ENCODE results near the gene RBM8A. TPM values are rescaled to one million over a fixed set of nuclear protein-coding genes. Genes with fewer than 3 reads are reported as not detected.

The RBM8A gene
- total and polyA plus RNA-seq, 3 donors from 2014 or later = 123 to 174 (median 158) TPM

DNA sequence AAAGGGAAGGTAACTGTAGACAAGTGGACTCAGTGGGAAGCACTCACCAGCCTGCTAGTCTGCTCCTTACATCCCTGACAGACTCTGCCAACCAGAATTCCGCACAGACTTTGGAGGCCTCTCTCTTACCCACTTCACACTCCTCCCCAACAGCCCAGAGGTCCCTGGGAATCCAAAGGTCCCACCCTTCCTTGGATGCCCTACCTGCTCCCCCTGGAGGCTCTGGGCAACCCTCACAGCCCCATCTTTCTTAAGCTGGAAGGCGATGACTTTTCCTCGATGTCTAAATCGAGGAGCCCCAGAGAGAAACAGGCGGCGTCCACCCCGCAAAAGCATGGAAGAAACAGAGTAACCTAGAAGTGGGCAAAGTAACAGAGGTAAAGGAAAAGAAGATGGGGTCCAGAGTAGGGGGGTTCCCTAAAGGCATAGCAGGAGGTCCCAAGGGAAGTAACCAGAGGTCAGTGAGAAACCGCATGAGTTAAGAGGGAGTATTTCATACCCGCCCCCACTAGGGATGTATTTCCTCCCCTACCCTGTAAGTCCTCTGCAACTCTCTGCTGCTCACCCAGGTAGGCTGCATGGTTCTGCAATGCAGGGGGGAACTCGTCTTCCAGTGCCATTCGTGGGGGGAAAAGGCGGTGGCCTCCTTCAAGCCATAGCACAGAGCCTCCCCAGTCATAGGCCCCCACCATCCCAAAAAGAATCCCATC, 25.8 kb downstream of the RBM8A start:
- H3K4me3 ChIP-seq = no peak overlapping the region
- H3K27me3 ChIP-seq = no peaks in the 10 kb centered on the region
- no peaks in the 10 kb centered on the region for H3K36me3 ChIP-seq (ENCODE audit: low read depth, missing control alignments)
- 84 to 86% methylated on average over 12 of the region's 12 CpGs for WGBS, 2 donors
- no peak overlapping the region for H3K27ac ChIP-seq
- H3K4me1 ChIP-seq = no peaks in the 10 kb centered on the region
- intact Hi-C loops (cut with DNase I; ENCODE audit: low total_unique reads) = no loop called here
- no peaks in the 10 kb centered on the region for H3K9me3 ChIP-seq
- no peak for DNase-seq
- TF ChIP-seq, protein P1, sequence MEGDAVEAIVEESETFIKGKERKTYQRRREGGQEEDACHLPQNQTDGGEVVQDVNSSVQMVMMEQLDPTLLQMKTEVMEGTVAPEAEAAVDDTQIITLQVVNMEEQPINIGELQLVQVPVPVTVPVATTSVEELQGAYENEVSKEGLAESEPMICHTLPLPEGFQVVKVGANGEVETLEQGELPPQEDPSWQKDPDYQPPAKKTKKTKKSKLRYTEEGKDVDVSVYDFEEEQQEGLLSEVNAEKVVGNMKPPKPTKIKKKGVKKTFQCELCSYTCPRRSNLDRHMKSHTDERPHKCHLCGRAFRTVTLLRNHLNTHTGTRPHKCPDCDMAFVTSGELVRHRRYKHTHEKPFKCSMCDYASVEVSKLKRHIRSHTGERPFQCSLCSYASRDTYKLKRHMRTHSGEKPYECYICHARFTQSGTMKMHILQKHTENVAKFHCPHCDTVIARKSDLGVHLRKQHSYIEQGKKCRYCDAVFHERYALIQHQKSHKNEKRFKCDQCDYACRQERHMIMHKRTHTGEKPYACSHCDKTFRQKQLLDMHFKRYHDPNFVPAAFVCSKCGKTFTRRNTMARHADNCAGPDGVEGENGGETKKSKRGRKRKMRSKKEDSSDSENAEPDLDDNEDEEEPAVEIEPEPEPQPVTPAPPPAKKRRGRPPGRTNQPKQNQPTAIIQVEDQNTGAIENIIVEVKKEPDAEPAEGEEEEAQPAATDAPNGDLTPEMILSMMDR (IDR thresholded peaks at IDR 0.05) = no peak
- TF ChIP-seq POLR2A (IDR thresholded peaks at IDR 0.05) = no peak

DNA sequence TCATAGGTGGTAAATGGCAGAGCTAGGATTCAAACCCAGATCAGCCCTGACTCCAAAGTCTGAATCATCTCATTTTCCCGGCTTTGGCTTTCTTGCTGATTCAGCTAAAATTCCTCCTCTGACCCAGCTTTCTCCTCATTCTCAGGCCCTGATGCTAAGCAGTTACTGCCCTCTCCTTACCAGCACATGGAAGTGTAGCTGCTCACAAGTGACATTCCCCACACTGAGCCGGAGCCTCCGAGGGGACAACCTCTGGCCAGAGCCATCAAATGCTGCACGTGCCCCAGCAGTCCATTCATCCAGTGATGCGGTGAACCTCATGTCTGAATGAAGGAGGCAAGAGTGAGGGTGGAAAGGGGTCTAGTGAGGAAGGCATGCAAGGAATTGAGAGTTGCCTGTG, 28.5 kb downstream of the RBM8A start:
- no peaks in the 10 kb centered on the region for H3K27me3 ChIP-seq
- intact Hi-C loops (cut with DNase I; ENCODE audit: low total_unique reads) = no loop called here
- H3K4me3 ChIP-seq = no peak overlapping the region
- DNase-seq = no peak
- no peaks in the 10 kb centered on the region for H3K36me3 ChIP-seq (ENCODE audit: low read depth, missing control alignments)
- TF ChIP-seq, protein P1 (IDR thresholded peaks at IDR 0.05) = no peak
- no peak for TF ChIP-seq POLR2A (IDR thresholded peaks at IDR 0.05)
- no peaks in the 10 kb centered on the region for H3K4me1 ChIP-seq
- 83 to 87% methylated on average over 5 of the region's 5 CpGs for WGBS, 2 donors
- H3K9me3 ChIP-seq = no peaks in the 10 kb centered on the region
- no peak overlapping the region for H3K27ac ChIP-seq

DNA sequence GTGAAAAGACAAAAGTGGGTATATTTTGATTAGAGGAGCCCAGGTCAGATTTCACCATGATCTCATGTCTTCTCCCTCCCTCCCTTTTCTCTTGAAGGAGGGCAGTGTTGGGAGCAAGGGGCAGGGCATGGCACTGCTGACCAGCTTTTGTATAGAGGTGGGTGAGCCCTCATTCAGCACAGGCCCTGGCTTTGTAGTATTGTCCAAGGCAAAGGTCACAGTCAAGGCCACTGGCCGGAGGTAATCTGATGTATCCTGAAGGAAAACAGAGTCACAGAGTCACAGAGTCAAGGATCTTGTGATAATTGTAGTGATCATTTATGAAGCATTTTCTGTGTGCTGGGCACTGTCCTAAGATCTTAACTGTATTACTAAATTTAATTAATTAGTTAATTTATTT, 29.3 kb downstream of the RBM8A start:
- H3K9me3 ChIP-seq = no peaks in the 10 kb centered on the region
- H3K27me3 ChIP-seq = no peaks in the 10 kb centered on the region
- H3K36me3 ChIP-seq (ENCODE audit: low read depth, missing control alignments) = no peaks in the 10 kb centered on the region
- intact Hi-C loops (cut with DNase I; ENCODE audit: low total_unique reads) = no loop called here
- DNase-seq = no peak
- 54 to 65% methylated on average over 1 of the region's 1 CpG for WGBS, 2 donors
- H3K27ac ChIP-seq = no peak overlapping the region
- no peak for TF ChIP-seq POLR2A (IDR thresholded peaks at IDR 0.05)
- TF ChIP-seq, protein P1 (IDR thresholded peaks at IDR 0.05) = no peak
- H3K4me3 ChIP-seq = no peak overlapping the region
- H3K4me1 ChIP-seq = peaks cover 3% of the 10 kb centered on the region

DNA sequence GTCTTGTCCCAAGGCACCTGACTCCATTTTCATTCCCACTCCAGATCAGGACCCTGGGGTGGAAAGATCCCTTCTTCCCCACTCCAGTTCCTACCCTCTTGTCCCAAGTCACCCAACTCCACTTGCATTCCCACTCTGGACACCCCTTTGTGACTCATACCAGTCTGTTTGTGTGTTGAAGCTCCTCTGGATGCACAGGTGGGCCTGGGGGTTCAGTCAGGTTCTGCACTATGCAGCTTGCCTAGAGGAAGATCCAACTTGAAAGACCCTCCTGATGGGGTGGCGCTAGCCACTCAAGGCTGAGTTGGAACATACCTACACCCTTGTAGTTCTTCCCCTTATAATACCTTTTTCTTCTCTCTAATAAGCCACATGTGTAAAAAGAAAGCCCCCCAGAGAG, 31.8 kb downstream of the RBM8A start:
- 96 to 100% methylated on average over 1 of the region's 1 CpG for WGBS, 2 donors

More for the DNA sequence above, 31.8 kb downstream of the RBM8A start:
- peaks cover 24% of the 10 kb centered on the region for H3K4me1 ChIP-seq
- intact Hi-C loops (cut with DNase I; ENCODE audit: low total_unique reads) = no loop called here
- no peaks in the 10 kb centered on the region for H3K36me3 ChIP-seq (ENCODE audit: low read depth, missing control alignments)
- TF ChIP-seq, protein P1 (IDR thresholded peaks at IDR 0.05) = no peak
- no peak for TF ChIP-seq POLR2A (IDR thresholded peaks at IDR 0.05)
- no peak for DNase-seq
- no peak overlapping the region for H3K27ac ChIP-seq
- no peak overlapping the region for H3K4me3 ChIP-seq
- no peaks in the 10 kb centered on the region for H3K27me3 ChIP-seq
- H3K9me3 ChIP-seq = no peaks in the 10 kb centered on the region
